Fibroblast of upper back skin (primary cell): ENCODE measurements around the gene USO1.
"Not testable (repeated sequence)": the region's sequence is repeated elsewhere in the genome, so short reads cannot be mapped to it uniquely, and the experiment has no call there.

ENCODE experiments used
- DNase-seq: peaks from one replicate; pipeline ENCODE4 v3.0.0-alpha.2; 2013

Gene USO1

GRCh38 chr4:75714011-75714410, 10.4 kb upstream of the USO1 start:
- peak; percentile 30 for DNase-seq

- no peak for DNase-seq
These were observed 9.7 kb upstream of the USO1 start for GRCh38 chr4:75714704-75715103.

DNA sequence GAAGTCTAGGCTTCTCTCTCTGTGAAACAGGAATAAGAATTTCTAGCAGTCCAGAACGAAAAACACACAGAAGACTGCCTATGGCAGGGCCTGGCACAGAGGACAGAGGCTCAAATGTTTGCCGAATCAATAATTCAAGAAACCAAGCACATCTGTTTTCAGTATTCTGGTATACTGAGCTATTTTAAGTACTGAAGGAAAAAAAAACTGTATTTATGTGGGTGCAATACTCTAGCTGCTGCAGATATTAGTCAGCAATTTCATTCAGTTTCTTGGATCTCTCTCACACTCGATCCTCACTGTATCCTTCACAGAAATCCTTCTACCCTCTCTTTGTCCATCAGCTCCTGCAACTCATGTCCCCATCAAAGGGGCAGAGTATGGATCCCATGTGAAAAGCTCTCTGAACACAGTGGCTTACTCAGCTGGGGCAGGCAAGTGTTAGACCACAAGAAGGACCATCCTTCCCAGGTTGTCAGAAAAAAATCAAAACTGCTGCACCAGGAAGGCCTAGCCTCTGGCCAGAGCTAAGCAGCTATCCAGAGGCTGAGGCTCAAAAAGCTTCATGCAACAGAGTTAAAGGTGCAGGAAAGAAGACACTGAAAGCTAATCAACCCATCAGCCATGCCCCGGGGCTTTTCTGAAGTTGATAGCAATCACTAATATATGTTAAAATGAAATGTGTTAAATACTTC, 9.1 kb upstream of the USO1 start:
- DNase-seq: peak; percentile 77

GRCh38 chr4:75716054-75716453, 8.3 kb upstream of the USO1 start:
- not testable (repeated sequence) for DNase-seq

GRCh38 chr4:75717408-75717807, 7.0 kb upstream of the USO1 start:
- DNase-seq: no peak

- DNase-seq: no peak
These were observed 5.8 kb upstream of the USO1 start for GRCh38 chr4:75718529-75718928.

GRCh38 chr4:75722417-75722816, 2.0 kb upstream of the USO1 start:
- no peak for DNase-seq

DNA sequence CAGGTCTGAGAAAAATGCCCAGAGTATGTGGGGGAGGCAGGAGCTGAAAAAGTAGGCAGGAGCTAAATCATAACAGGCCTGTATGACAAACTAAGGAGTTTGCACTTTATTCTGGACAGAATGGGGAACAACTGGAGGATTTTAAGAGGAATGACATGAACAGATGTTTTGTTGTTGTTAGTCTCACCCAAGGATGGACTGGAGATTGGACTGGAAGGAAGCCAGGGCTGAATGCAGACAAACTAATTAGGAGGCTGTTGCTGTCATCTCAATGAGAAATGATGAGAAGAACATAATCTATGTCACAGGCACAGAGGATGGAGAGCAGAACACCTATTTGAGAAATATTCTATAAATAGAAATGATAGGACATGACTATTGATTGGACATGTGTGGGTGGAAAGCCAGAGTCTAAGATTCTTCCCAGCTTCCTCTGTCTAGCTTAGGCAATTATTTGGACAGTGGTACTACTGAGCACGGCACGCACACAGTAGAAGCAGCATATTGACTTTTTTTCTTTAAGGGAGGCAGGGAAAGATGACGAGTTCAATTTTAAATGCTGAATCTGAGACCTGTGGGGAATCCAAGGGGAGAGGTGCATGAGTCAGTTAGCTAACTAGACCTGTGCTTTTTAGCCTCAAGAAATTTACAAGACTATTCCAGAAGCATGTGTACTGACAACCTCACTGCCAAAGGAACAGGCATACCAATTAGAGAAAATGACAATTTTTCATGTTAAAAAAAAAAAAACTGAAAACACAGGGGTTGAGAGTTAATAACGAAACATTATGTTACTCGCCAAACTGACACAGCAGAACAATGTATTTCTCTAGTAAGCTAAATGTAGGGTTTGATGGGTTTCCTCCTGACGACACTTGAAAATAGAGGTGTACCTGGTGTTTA, 963 bp upstream of the USO1 start:
- peak; percentile 63 for DNase-seq

- peak; percentile 72 for DNase-seq
These were observed 719 bp downstream of the USO1 start for GRCh38 chr4:75724867-75725724.

GRCh38 chr4:75725942-75726538, 1.7 kb downstream of the USO1 start:
- not testable (repeated sequence) for DNase-seq

- DNase-seq: no peak
These were observed 2.2 kb downstream of the USO1 start for GRCh38 chr4:75726577-75726976.

DNA sequence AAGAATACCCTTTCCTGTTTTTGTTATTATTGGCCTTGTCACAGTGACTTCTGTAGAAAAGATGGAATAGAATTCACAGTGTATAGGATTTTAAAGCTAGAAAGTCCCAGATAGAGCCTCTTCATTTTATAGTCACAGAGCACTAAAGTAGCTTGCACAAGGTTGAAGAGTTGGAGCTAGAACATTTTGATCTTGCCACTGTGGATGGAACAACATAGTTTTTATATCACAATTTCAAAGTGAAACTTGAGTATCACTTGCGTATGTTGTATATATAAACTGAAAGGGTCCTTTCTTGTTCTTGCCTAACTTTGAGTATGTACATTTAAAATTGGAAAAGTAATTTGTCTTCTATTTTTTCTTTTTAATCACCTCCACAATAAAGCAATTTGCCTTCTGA, 2.7 kb downstream of the USO1 start:
- DNase-seq: no peak

- DNase-seq: no peak
These were observed 5.5 kb downstream of the USO1 start for GRCh38 chr4:75729836-75730235.

- DNase-seq: peak; percentile 40
These were observed 9.0 kb downstream of the USO1 start for GRCh38 chr4:75733369-75733768.

DNA sequence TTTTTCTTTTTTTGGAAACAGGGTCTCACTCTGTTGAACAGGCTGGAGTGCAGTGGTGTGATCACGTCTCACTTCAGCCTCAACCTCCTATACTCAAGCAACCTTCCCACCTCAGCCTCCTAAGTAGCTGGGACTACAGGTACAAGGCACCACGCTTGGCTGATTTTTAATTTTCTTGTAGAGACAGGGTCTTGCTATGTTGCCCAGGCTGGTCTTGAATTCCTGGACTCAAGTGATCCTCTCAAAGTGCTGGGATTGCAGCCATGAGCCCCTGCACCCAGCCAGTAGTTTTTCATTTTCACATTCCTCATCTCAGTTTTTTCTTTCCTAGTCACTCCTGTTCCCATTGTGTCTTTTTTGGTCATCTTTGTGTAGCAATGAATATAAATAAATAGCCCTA, 11.1 kb downstream of the USO1 start:
- no peak for DNase-seq

GRCh38 chr4:75736862-75737261, 12.5 kb downstream of the USO1 start:
- peak; percentile 19 for DNase-seq

GRCh38 chr4:75737398-75737797, 13.0 kb downstream of the USO1 start:
- no peak for DNase-seq

DNA sequence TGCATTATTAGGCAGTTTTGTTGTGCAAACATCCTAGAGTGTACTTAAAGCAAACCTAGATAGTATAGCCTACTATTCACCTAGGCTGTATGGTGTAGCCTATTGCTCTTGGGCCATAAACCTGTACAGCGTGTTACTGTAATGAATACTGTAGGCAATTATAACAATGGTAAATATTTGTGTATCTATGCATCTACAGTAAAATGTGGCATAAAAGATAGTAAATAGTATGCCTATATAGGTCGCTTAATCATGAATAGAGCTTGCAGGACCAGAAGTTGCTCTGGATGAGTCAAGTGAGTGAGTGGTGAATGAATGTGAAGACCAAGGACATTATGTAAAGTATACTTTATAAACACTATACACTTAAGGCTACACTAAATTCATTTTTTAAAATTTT, 16.6 kb downstream of the USO1 start:
- no peak for DNase-seq

- DNase-seq: no peak
These were observed 18.1 kb downstream of the USO1 start for GRCh38 chr4:75742451-75742850.

DNA sequence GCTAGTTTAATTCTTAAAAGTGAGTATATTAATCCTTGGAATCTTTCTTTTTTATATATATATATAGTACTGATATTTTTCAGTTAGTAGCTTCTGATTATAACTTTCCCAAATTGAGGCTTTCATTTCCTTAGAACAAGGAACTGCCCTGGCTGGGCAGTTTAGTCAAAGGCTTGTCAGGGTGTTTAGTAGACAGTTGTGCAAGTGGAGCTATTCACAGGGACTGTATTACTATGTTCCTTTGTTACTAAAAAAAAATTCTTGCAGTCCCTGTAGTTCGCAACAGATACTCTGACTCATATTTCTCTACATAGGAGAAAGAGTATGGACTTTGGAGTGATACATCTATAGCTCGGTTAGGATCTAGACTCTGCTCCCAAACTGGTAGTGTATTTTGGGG, 20.8 kb downstream of the USO1 start:
- DNase-seq: peak; percentile 60

DNA sequence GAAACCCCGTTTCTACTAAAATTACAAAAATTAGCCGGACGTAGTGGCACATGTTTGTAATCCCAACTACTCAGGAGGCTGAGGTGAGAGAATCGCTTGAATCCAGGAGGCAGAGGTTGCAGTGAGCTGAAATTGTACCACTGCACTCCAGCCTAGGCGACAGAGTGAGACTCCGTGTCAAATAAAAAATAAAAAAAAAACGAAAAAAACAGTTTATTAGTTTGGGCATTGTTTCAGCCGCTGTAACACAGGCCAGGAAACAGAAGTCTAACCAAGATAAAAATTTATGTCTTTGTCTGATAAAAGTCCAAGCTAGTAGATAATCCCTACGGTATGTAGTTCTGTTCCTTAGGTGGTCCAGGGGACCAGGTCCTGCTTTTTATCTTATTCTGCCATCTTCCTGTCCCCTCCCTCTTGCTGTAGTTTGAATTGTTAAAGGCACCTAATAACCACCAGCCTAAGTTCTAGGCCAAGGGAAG, 21.4 kb downstream of the USO1 start:
- DNase-seq: no peak

GRCh38 chr4:75752637-75753036, 28.3 kb downstream of the USO1 start:
- no peak for DNase-seq

GRCh38 chr4:75769036-75769435, 44.7 kb downstream of the USO1 start:
- peak; percentile 16 for DNase-seq
